Measurements from ENCODE around the gene ELMO3. TPM values are rescaled to one million over a fixed set of nuclear protein-coding genes. Genes with fewer than 3 reads are reported as not detected.

ELMO3 gene
- total and polyA plus RNA-seq, 2 of the 13 experiments (the other 11 are each of a cell fraction or from before 2014, with no cell fraction given): 2.6 to 4.0 TPM

DNA sequence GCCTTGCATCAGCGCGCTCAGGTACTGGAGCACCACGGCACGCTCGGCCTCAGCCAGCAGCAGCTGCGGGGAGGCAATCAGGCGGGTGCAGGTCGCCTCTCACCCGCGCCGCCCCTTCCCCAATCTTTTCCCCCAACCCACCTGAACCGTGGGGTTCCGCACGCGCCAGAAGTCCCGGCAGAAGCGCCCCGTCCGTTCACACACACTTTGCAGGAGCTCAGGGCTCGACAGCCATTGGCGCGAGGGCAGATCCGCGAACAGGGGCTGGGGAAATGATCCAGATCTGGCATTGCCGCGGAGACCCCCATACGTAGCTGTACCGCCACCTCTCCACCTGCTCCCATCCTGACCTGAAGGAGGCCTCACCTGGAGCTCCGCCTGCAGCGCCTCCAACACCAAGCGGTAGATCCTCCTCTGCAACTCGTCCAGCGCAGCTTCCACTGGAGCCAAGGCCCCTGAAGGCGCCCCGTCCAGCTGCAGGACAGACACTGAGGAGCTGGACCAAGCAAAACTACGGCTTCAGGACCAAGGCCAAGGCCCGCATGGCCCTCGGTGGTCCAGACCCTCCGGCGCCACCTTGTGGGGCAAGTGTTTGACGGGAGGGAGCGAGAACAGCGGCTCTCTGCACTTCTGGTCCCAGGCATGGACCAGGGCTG is 13.8 kb upstream of the ELMO3 start (continued):
- TF ChIP-seq ZBTB49 (CRISPR knock-in tag; IDR thresholded peaks at IDR 0.05; ENCODE audit: borderline replicate concordance) (peak; percentile 98), ZKSCAN8 (CRISPR knock-in tag; IDR thresholded peaks at IDR 0.05; ENCODE audit: borderline replicate concordance) (peak; percentile 92; the same call in 1 of the 2 replicates), GATAD1 (CRISPR knock-in tag; IDR thresholded peaks at IDR 0.05) (peak; percentile 80), ZNF136 (CRISPR knock-in tag; IDR thresholded peaks at IDR 0.05; ENCODE audit: low read depth) (peak; percentile 96; the same call in 1 of the 2 replicates), MLXIP (CRISPR knock-in tag; IDR thresholded peaks at IDR 0.05; ENCODE audit: borderline replicate concordance) (peak; percentile 46; the same call in 1 of the 2 replicates), CBX2 (IDR thresholded peaks at IDR 0.05; ENCODE audit: low read depth, low read length) (no peak), CBX2 (CRISPR knock-in tag; IDR thresholded peaks at IDR 0.05; ENCODE audit: low read depth) (0 out of 2 replicates have a peak, but pooled peaks have one; percentile 33), ZNF101 (CRISPR knock-in tag; IDR thresholded peaks at IDR 0.05; ENCODE audit: borderline replicate concordance, low read depth) (peak; percentile 68), ASH2L (IDR thresholded peaks at IDR 0.05; ENCODE audit: insufficient read length, low read depth, low read length) (peak; percentile 21), NCOA5 (CRISPR knock-in tag; IDR thresholded peaks at IDR 0.05) (no peak), TCF12 (IDR thresholded peaks at IDR 0.05) (no peak), TCF12 (CRISPR knock-in tag; IDR thresholded peaks at IDR 0.05) (peak; percentile 64; the same call in 1 of the 2 replicates), STAT5B (CRISPR knock-in tag; IDR thresholded peaks at IDR 0.05) (peak; percentile 97), CCAR2 (optimal IDR thresholded peaks at IDR 0.05; ENCODE audit: low read depth, low read length) (no peak), ZNF354B (CRISPR knock-in tag; IDR thresholded peaks at IDR 0.05) (no peak), ZNF253 (CRISPR knock-in tag; IDR thresholded peaks at IDR 0.05; ENCODE audit: borderline replicate concordance) (no peak)
- TF ChIP-seq, protein P1, sequence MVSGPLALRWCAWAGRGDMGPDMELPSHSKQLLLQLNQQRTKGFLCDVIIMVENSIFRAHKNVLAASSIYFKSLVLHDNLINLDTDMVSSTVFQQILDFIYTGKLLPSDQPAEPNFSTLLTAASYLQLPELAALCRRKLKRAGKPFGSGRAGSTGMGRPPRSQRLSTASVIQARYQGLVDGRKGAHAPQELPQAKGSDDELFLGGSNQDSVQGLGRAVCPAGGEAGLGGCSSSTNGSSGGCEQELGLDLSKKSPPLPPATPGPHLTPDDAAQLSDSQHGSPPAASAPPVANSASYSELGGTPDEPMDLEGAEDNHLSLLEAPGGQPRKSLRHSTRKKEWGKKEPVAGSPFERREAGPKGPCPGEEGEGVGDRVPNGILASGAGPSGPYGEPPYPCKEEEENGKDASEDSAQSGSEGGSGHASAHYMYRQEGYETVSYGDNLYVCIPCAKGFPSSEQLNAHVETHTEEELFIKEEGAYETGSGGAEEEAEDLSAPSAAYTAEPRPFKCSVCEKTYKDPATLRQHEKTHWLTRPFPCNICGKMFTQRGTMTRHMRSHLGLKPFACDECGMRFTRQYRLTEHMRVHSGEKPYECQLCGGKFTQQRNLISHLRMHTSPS (CRISPR knock-in tag; IDR thresholded peaks at IDR 0.05; ENCODE audit: low read depth): peak; percentile 70; the same call in 1 of the 2 replicates
- TF ChIP-seq, protein P2, sequence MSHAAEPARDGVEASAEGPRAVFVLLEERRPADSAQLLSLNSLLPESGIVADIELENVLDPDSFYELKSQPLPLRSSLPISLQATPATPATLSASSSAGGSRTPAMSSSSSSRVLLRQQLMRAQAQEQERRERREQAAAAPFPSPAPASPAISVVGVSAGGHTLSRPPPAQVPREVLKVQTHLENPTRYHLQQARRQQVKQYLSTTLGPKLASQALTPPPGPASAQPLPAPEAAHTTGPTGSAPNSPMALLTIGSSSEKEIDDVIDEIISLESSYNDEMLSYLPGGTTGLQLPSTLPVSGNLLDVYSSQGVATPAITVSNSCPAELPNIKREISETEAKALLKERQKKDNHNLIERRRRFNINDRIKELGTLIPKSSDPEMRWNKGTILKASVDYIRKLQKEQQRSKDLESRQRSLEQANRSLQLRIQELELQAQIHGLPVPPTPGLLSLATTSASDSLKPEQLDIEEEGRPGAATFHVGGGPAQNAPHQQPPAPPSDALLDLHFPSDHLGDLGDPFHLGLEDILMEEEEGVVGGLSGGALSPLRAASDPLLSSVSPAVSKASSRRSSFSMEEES (CRISPR knock-in tag; IDR thresholded peaks at IDR 0.05): peak; percentile 86
- TF ChIP-seq, protein P3, sequence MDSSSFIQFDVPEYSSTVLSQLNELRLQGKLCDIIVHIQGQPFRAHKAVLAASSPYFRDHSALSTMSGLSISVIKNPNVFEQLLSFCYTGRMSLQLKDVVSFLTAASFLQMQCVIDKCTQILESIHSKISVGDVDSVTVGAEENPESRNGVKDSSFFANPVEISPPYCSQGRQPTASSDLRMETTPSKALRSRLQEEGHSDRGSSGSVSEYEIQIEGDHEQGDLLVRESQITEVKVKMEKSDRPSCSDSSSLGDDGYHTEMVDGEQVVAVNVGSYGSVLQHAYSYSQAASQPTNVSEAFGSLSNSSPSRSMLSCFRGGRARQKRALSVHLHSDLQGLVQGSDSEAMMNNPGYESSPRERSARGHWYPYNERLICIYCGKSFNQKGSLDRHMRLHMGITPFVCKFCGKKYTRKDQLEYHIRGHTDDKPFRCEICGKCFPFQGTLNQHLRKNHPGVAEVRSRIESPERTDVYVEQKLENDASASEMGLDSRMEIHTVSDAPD (CRISPR knock-in tag; IDR thresholded peaks at IDR 0.05): no peak

Measured in HepG2 (cell line).